Aorta (tissue), 5 donors: Measurements from ENCODE around the gene MAGED2. TPM values are rescaled to one million over a fixed set of nuclear protein-coding genes. Genes with fewer than 3 reads are reported as not detected.

Experiments
- ATAC-seq: fragments of 200-7000 bp; cut with Tn5 transposase; one replicate; pipeline ENCODE4 v1.9.1; 2022; ENCODE audit warnings: moderate library complexity; ENCODE audit not compliant: low FRiP score
- DNase-seq, 2 donors: peaks; one replicate each; pipeline ENCODE4 v3.0.0-alpha.2; 2020
- H3K27ac ChIP-seq, 2 donors: one replicate each; pipeline ENCODE4 v1.5.1; 2013; ENCODE audit warnings: low read length in 2 of 2, mild to moderate bottlenecking in 2 of 2, moderate library complexity in 2 of 2, control low read depth in 1 of 2, inconsistent platforms in 1 of 2, low read depth in 1 of 2
- H3K27me3 ChIP-seq, 2 donors: one replicate each; pipeline ENCODE4 v1.6.1; 2013; ENCODE audit warnings: control low read depth in 1 of 2, low read length in 1 of 2, mild to moderate bottlenecking in 1 of 2, moderate library complexity in 1 of 2; ENCODE audit not compliant: insufficient read depth in 2 of 2, control insufficient read depth in 1 of 2
- H3K36me3 ChIP-seq, 2 donors: one replicate each; pipeline ENCODE4 v1.6.1; 2013; ENCODE audit warnings: control low read depth in 1 of 2, low read length in 1 of 2, mild to moderate bottlenecking in 1 of 2; ENCODE audit not compliant: insufficient read depth in 2 of 2, control insufficient read depth in 1 of 2
- H3K4me1 ChIP-seq, 2 donors: one replicate each; pipeline ENCODE4 v1.6.1; 2013; ENCODE audit warnings: low read length in 2 of 2, control low read depth in 1 of 2, mild to moderate bottlenecking in 1 of 2, moderate library complexity in 1 of 2; ENCODE audit not compliant: insufficient read depth in 2 of 2, control insufficient read depth in 1 of 2
- H3K4me3 ChIP-seq, 2 donors: one replicate each; pipeline ENCODE4 v1.5.1; 2013; ENCODE audit warnings: low read length in 2 of 2, control low read depth in 1 of 2, mild to moderate bottlenecking in 1 of 2
- H3K9me3 ChIP-seq: one replicate; pipeline ENCODE4 v1.6.1; 2013; ENCODE audit warnings: mild to moderate bottlenecking, low read length; ENCODE audit not compliant: control insufficient read depth
- WGBS, 2 donors: extraction: QIAGEN DNeasy Blood & Tissue Kit; methylation state at CpG; one replicate each; pipeline ENCODE4 v1.1.7; 2013; 5-methylcytosine and 5-hydroxymethylcytosine counted together
- intact Hi-C, 2 donors: fragments of 100-400 bp; cut with DNase I; formaldehyde crosslinking; loops; one replicate each; pipeline versions ENCODE4 v1.14.2 to v1.15.0; 2022
- polyA plus RNA-seq, 2 donors: library from polyadenylated mRNA; stranded (reverse); fragments of 200-250 nt; gene quantifications; one replicate each; pipeline ENCODE4 v1.2.3, GENCODE V29; 2013
- total RNA-seq, 2 donors: library from RNA; stranded (reverse); fragmentation: NEBNext Ultra II Directional; extraction: Animal tissue kit (Norgen Biotek cat#: 25700); gene quantifications; one replicate each; pipeline ENCODE4 v1.2.1, GENCODE V29; 2021
- donor health status: healthy with polysubstance abuse.
- donor health status: Bipolar disorder and iron deficiency.
- donor health status: DM: no; HTN: no; CAD: no.
- donor health status: DM: no; HTN: no; CAD: no.
- donor health status: DM: yes; HTN: yes; CAD: no.

MAGED2 gene
- total and polyA plus RNA-seq, 4 donors = 80.1 to 247 (median 167) TPM

DNA sequence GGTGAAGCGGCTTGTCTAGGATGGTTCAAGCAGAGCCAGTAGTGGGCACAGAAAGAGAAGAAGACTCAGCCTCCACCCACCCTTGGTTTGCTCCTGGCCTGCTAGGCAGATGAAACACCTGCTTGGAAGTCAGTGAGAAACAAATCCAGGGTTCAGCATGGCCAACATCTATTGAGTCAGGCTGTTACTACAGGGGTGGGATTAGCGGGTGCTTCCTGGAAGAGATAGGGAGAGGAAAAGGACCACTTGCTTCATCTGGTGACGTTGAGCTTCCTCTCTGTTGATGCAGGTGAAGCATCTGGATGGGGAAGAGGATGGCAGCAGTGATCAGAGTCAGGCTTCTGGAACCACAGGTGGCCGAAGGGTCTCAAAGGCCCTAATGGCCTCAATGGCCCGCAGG, 3.0 kb downstream of the MAGED2 start:
- Histone ChIP-seq H3K4me3 (no peak overlapping the region), H3K4me1 (no peaks in the 10 kb centered on the region), H3K27ac (no peak overlapping the region), H3K9me3 (no peaks in the 10 kb centered on the region), H3K27me3 (no peaks in the 10 kb centered on the region), H3K36me3 (peaks cover 0 to 16% of the 10 kb centered on the region in 2 donors)
- WGBS, 2 donors = 71 to 80% methylated on average over 5 of the region's 5 CpGs
- DNase-seq (no peak), ATAC-seq (no peak)
- intact Hi-C loops = no loop called here

- ATAC-seq = no peak
- H3K36me3 ChIP-seq = peaks cover 0 to 18% of the 10 kb centered on the region in 2 donors
- no peaks in the 10 kb centered on the region for H3K4me1 ChIP-seq
These were observed 3.8 kb downstream of the MAGED2 start for GRCh38 chrX:54811301-54811885.

GRCh38 chrX:54812306-54812705, 4.8 kb downstream of the MAGED2 start:
- intact Hi-C loops = no loop called here
- 60 to 70% methylated on average over 3 of the region's 3 CpGs for WGBS, 2 donors
- DNase-seq (no peak), ATAC-seq (no peak)
- no peaks in the 10 kb centered on the region for H3K4me1 ChIP-seq
- no peak overlapping the region for H3K27ac ChIP-seq
- H3K4me3 ChIP-seq = no peak overlapping the region
- peaks cover 0 to 18% of the 10 kb centered on the region in 2 donors for H3K36me3 ChIP-seq
- no peaks in the 10 kb centered on the region for H3K9me3 ChIP-seq
- no peaks in the 10 kb centered on the region for H3K27me3 ChIP-seq

More at GRCh38 chrX:54811301-54811885, 3.8 kb downstream of the MAGED2 start:
- WGBS, 2 donors = 65 to 67% methylated on average over 9 of the region's 9 CpGs
- intact Hi-C loops = no loop called here
- no peak overlapping the region for H3K27ac ChIP-seq
- no peaks in the 10 kb centered on the region for H3K9me3 ChIP-seq
- H3K4me3 ChIP-seq = no peak overlapping the region
- DNase-seq = no peak
- no peaks in the 10 kb centered on the region for H3K27me3 ChIP-seq

GRCh38 chrX:54817220-54817820, 9.8 kb downstream of the MAGED2 start:
- ATAC-seq = no peak
- 53 to 67% methylated on average over 7 of the region's 7 CpGs for WGBS, 2 donors
- intact Hi-C loops = no loop called here
- DNase-seq = no peak
- Histone ChIP-seq H3K27ac (no peak overlapping the region), H3K4me1 (no peaks in the 10 kb centered on the region), H3K9me3 (no peaks in the 10 kb centered on the region), H3K27me3 (no peaks in the 10 kb centered on the region), H3K36me3 (peaks cover 0 to 9% of the 10 kb centered on the region in 2 donors), H3K4me3 (no peak overlapping the region)

DNA sequence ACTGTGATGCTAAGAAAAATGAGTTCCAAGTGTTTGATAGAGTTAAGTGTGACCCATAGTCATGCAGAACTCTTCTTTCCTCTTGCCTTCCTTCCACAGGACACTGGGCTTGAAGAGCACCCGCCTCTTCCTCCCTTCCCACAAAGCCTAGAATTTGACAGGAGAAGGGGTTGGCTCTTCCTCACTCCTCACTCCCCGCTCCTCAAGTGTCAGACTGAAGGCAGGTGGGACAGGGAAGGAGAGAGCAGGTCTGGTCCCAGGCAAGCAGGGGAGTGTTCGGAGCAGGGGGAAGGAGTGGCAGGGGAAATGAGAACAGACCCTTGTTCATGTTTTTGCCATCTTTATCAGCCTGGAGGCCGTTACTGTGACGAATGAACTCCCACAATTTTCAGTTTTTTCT, 10.7 kb downstream of the MAGED2 start:
- Histone ChIP-seq H3K36me3 (peaks cover 0 to 9% of the 10 kb centered on the region in 2 donors), H3K4me3 (no peak overlapping the region), H3K27me3 (no peaks in the 10 kb centered on the region), H3K4me1 (no peaks in the 10 kb centered on the region), H3K27ac (no peak overlapping the region), H3K9me3 (no peaks in the 10 kb centered on the region)
- ATAC-seq = no peak
- intact Hi-C loops = no loop called here
- WGBS, 2 donors = 28 to 33% methylated on average over 5 of the region's 5 CpGs
- DNase-seq = no peak

DNA sequence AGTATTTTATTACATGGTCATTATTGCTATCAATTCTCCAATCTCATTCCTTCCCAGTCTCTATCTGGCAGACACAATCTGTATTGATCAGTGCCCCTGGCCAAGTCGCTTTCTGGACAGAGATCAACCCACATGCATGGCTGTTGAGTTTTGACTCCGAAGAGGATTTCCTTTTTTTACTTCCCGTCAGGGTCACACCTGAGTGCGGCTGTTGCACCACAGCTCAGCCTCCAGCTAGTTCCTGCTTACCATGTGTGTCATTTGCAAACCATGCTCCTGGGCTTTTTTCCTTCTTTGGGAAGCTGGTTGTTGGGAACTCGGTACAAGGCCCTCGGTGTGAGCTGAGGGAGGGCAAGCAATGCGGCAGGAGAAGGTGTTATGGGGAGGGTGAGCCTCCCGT, 11.7 kb downstream of the MAGED2 start:
- WGBS, 2 donors = 66 to 67% methylated on average over 8 of the region's 8 CpGs
- intact Hi-C loops = no loop called here
- H3K4me1 ChIP-seq = no peaks in the 10 kb centered on the region

DNA sequence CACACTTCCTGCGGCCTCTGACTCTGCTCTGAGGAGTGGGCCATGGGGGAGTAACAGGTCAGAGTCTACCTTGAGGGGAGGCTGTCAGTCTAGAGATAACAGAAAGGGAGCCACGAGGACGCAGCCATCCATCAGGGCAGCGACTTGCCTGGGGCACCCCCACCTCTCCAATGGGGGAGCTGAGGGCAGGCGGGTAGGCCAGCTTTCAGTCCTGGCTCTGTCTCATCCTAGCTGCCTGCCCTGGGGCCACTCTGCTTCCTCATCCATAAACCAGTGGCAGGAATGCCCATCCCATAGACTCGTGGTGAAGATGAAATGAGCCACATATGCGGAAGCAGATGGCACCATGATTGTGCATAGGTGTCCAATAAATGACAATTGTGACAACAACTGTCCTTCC, 13.2 kb downstream of the MAGED2 start:
- H3K4me1 ChIP-seq = no peaks in the 10 kb centered on the region
- 74 to 83% methylated on average over 7 of the region's 7 CpGs for WGBS, 2 donors
- H3K36me3 ChIP-seq = no peaks in the 10 kb centered on the region
- DNase-seq (no peak), ATAC-seq (no peak)
- no peaks in the 10 kb centered on the region for H3K27me3 ChIP-seq
- H3K4me3 ChIP-seq = no peak overlapping the region
- no peaks in the 10 kb centered on the region for H3K9me3 ChIP-seq
- intact Hi-C loops = no loop called here
- no peak overlapping the region for H3K27ac ChIP-seq

More for the DNA sequence above, 11.7 kb downstream of the MAGED2 start:
- Histone ChIP-seq H3K27ac (no peak overlapping the region), H3K36me3 (peaks cover 0 to 7% of the 10 kb centered on the region in 2 donors), H3K27me3 (no peaks in the 10 kb centered on the region), H3K9me3 (no peaks in the 10 kb centered on the region), H3K4me3 (no peak overlapping the region)
- ATAC-seq = no peak
- no peak for DNase-seq

DNA sequence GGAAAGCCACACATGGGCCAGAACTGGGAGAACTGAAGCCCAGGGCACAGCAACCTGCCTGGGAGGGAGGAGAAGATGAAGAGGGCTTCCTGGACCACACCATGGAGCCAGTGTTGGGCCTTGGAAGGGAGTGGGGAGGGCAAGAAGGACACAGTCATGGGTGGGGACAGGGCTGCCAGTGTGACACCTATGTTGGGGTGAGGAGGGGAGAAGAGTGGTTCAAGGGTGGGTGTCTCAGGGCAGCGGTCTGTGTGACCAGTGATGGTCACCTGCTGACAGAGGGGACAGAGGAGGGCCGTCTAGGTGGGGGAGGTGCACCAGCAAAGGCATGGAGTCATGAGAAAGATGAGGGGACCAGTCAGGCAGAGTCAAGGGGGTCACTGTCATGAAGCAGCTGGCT, 13.8 kb downstream of the MAGED2 start:
- no peak for ATAC-seq
- Histone ChIP-seq H3K27me3 (no peaks in the 10 kb centered on the region), H3K27ac (no peak overlapping the region), H3K4me1 (no peaks in the 10 kb centered on the region), H3K4me3 (no peak overlapping the region), H3K9me3 (no peaks in the 10 kb centered on the region), H3K36me3 (no peaks in the 10 kb centered on the region)
- DNase-seq = no peak
- intact Hi-C loops = no loop called here
- WGBS, 2 donors = 67 to 93% methylated on average over 2 of the region's 2 CpGs

GRCh38 chrX:54824195-54824594, 16.6 kb downstream of the MAGED2 start:
- DNase-seq (no peak), ATAC-seq (no peak)
- H3K4me1 ChIP-seq = no peaks in the 10 kb centered on the region
- no peak overlapping the region for H3K4me3 ChIP-seq
- H3K27ac ChIP-seq = no peak overlapping the region
- H3K9me3 ChIP-seq = no peaks in the 10 kb centered on the region
- no peaks in the 10 kb centered on the region for H3K27me3 ChIP-seq
- 88 to 95% methylated on average over 5 of the region's 5 CpGs for WGBS, 2 donors
- H3K36me3 ChIP-seq = no peaks in the 10 kb centered on the region
- intact Hi-C loops = no loop called here
